NCI-H1930 (cell line): ENCODE measurements around the gene IL21R.

ENCODE experiments used
- DNase-seq, 2 experiments: peaks; one replicate each; lab custom pipeline; 2025; lab: John Stamatoyannopoulos, UW

IL21R gene

DNA sequence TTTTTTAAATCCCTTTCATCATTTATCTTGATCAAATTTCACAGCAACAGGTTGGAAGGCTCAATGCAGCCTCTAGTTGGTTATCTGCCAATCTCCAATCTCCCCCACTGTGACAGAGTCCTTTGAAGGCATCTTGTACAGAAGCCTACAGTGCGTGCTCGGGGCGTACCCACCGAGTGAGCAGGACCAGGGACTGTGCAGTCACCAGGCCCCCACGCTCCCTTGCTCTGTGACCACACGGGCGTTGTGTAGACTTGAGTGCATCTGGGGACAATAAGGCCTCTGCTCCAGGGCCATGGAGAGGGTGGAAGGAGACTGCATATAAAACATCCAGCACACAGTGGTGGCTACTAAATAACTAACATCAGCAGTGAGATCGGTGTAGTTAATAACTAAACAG, 84.4 kb downstream of the IL21R start:
- DNase-seq, result no peak

DNA sequence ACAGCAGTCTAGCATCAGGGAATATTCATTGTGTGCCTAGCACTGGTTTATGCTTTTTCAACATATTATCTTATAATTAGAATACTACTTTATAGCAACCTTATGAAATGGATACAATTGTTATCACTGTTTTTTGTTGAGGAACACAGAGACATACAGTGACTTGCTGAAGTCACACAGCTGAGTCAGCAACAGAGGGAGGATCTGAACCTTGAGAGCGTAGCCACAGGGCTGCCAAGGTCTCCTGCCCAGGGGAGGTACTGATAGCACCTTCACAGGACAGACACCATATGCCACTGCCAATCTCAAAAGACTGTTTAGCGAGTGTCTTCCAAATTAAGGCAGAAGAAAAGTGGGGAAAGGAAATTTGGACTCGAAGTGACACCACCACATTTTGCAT, 84.8 kb downstream of the IL21R start:
- no peak for DNase-seq

DNA sequence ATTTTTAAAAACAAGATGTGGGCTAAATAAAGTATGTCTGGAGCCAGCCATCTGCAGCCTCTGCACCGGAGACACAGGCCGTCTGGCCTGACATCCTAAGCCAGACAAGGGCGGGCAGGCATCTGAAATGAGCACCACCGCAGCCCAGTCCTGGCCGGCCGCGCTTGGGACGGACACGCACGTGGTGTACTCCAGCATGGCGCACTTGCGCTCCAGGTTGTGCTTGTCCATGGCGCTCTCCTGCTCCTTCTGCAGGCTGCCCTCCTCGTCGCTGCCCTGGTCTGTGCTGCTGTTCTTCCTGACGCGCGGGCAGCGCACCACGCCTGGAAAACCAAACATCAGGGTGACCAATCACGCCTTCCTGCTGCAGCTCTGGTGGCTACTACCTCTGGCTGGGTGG, 87.4 kb downstream of the IL21R start:
- DNase-seq, result no peak

DNA sequence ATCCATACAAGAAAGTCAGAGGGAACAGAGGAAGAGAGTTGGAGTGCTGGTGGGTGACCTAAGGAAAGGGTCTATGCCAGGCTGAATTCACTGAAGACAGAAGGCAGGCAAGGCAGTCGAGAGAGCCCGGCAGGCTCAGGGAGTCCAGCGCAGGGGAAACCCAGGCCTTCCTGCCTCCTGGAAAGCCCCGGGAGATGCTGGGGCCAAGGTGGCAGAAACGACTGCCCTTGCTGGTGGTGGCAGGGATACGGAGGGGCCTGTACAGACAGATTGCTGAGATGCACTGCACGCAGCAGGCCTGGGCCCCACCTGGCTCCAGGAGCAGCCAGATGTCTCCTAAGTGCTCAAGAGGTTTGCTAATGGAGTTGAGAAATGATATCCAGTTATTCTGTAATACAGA, 87.9 kb downstream of the IL21R start:
- no peak for DNase-seq

DNA sequence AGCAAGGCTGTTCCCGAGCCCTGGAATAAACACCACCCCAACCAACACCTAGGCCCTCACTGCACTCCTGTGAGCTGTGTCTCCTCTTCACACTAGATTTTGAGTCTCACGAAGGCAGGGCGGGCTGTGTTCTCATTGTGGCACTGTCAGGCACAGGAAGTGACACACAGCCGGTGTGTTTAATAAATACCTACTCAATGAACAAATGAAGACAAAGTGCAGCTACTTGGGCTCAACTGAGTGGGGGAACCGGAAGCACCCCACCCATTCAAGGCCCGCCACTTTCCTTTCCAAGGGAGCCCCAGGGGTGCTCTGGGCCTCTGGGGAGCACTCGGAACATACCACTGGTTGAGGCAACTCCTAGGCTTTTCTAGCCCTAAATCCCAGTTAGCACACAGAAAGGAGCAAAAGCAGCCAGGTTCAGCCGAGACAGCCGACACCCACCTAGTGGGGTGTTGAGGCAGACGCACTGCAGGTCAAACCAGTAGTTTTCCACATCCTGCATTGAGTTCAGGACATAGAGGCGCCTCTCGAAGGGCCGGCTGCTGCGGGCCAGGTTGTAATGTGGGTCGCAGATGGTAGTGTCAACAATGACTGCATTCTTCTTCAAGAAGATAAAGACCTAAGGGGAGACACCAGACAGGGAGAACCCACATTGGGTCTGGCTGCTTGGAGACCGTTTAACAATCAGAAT, 90.1 kb downstream of the IL21R start:
- DNase-seq, result no peak

DNA sequence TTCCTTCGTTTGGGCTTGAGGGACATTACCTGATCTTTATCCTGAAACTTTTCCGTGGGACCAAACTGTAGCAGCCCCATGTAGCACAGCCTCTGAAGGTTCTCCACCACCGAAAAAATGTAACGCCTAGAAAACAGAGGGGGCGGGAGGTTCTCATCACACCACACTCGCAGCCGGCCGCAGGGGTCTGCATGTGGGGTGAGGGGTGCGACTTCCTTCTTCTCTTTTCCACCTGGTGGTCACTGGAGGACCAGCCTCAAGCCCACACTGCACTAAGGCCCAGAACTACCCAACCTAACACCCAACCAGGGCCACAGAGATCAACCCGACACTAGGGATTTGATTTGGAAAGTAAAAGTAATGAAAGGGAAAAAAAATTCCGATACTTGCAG, 90.6 kb downstream of the IL21R start:
- no peak for DNase-seq

DNA sequence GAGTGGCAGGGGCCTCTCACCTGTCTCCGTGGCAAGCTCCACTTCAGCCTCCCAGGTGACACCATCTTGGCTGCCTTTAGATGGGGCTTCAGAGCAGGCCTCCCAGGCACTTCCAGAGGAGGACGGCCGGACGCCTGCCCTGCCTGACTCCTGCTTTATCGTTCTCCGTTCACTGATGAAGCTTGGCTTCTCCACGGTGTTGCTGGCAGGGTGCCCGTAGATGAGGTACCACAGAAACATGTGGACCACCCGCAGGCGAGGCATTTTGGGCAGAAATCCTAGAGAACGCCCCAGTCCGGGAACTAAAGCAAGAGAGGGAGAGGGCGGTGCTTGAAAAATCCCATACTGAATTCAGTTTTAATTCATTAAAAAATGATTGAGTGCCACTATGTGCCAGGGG, 93.2 kb downstream of the IL21R start:
- DNase-seq, result no peak

DNA sequence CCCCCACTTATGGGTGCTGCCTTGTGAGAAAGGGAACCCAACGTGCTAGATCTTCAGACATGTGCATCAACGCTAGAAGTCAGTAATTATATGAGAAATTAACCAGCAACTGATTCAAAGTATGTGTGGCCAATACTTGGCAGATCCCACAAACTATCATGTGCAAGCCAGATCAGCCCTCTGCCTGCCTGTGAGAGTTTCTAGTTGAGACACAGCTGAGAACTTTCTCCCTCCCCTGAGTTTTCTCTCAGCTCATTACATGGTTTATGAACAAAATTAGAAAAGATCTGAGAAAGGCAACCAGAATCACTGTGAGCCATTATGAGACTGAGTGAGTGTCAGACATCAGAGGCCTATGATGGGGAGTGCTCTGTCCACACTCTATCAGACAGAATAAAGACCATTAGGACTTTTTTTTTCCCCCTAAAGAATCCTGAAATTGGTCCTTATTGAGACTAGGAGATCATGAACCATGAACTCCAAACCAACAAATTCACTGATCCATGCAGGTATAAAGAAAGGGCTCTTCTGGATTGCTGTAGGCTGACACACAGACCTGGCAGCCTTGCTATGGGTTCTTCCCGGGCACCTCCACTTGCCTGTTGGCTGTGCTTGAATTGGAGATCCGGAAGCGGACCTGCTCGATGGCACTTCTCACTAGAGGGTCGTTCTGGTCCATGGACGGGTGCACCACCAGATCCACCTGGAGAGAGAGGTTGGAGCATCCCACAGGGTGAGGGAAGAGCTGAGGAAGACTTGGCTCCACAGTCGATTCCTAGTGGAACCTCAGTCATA, 96.3 kb downstream of the IL21R start:
- no peak for DNase-seq

DNA sequence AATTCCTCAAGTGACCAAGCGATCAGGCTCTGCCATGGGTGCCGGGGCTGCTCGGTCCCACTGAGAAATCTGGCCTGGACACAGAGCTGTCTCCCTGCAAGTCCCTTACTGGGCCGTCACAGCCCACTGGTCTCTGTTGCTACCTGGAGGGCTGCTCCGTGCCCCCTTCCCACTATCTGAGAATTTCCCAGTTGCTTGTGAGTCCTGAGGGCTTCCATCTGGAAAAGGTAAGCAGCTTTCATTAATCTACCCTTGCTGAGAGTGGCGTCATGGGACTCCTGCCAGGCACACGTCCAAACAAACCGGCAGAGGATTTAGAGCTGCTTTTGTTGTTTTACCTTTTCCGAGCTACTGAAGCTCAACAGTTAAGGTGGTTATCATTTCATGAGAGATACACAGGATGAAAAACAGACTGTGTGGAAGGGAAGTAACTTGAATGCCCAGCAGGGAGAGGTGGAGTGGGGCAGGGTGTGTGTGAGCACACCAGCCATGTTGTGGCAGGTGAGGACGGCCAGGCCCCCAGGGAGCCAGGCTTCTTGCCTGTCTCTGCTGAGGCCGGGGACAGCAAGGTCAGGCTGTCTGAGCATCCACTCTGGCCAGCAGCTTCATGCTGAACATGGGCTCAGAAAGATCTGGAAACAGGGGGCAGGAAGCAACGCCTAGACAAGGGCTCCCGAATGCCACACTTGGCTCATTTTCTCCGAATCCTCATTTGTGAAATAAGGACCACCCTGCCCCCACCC, 97.1 kb downstream of the IL21R start:
- DNase-seq, result no peak

DNA sequence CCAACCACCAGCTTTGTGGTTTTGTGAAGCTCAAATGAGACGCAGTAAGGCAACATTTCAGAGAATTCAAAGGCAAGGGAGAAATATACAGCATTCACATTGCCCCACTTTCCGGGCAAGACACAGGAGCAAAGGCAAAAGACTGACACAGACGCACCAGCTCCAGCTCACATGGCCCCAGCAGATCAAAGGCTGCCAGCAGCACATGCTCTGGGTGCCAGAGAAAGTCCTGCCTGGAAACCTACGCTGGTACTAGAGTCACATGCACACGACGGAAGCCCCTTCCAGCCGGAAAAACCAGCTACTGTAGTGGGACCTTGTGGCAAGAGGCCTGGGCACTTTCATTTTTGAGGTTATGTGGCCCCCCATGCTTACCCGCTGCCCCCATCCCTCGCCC, 97.7 kb downstream of the IL21R start:
- no peak for DNase-seq

DNA sequence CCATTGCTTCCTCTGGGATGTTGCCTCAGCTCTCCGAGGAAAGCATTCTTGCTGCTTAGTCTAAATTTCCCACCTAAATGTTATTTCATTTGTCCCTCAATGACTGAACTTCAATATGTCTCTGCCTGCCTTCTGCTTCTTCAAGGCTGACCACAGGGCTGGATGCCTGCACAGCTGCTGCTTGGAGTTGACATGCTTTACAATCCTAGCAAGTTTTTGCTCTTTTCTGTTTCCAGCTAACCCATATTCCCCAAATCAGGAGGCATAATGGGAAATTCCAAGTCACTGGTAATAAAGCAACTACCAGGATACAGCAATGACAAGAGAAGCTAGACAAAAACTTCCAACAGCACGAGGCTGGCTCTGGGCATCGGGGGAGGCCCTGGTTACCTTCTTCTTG, 98.8 kb downstream of the IL21R start:
- DNase-seq, result no peak
